SK-N-SH treated with all-trans-retinoic acid at 6 μM for 48 hours (cell line): ENCODE measurements around the gene ACBD6.

Experiments used
- ATAC-seq: fragments of 200-7000 bp; cut with Tn5 transposase; 3 replicates; pipeline ENCODE4 v1.9.1; 2020; ENCODE audit warnings: mild to moderate bottlenecking, moderate library complexity
- ARNTL ChIP-seq: fragments of 450-650 bp; formaldehyde crosslinking; IDR thresholded peaks from 2 replicates; pipeline ENCODE4 v1.5.0; 2020; ENCODE audit warnings: low read depth, mild to moderate bottlenecking, moderate library complexity, borderline replicate concordance
- BACH2 ChIP-seq: fragments of 250-450 bp; sonication (Bioruptor Pico); IDR thresholded peaks from 2 replicates; pipeline ENCODE4 v1.9.0; 2021; ENCODE audit warnings: mild to moderate bottlenecking, borderline replicate concordance
- ESRRG ChIP-seq: fragments of 250-450 bp; sonication (Bioruptor Pico); IDR thresholded peaks from 2 replicates; pipeline ENCODE4 v1.6.1; 2021; ENCODE audit warnings: mild to moderate bottlenecking
- GLIS3 ChIP-seq: fragments of 250-450 bp; sonication (Bioruptor Pico); IDR thresholded peaks from 2 replicates; pipeline ENCODE4 v1.5.0; 2020; ENCODE audit warnings: mild to moderate bottlenecking, moderate library complexity
- ISL1 ChIP-seq: fragments of 250-450 bp; sonication (Bioruptor Pico); IDR thresholded peaks from 2 replicates; pipeline ENCODE4 v2.1.2; 2022; ENCODE audit warnings: mild to moderate bottlenecking, moderate library complexity
- OSR1 ChIP-seq: fragments of 250-450 bp; sonication (Bioruptor Pico); IDR thresholded peaks from 2 replicates; pipeline ENCODE4 v1.8.0; 2022; ENCODE audit warnings: moderate library complexity, mild to moderate bottlenecking, inconsistent platforms
- PPARA ChIP-seq: fragments of 250-450 bp; sonication (Bioruptor Pico); IDR thresholded peaks from 2 replicates; pipeline ENCODE4 v1.5.0; 2020; ENCODE audit warnings: mild to moderate bottlenecking, borderline replicate concordance
- RARB ChIP-seq: fragments of 250-450 bp; sonication (Bioruptor Pico); IDR thresholded peaks from 2 replicates; pipeline ENCODE4 v1.8.0; 2021; ENCODE audit warnings: mild to moderate bottlenecking, moderate library complexity
- SNAI2 ChIP-seq: fragments of 250-450 bp; sonication (Bioruptor Pico); IDR thresholded peaks from 2 replicates; pipeline ENCODE4 v1.5.0; 2020; ENCODE audit warnings: mild to moderate bottlenecking, moderate library complexity
- TCF4 ChIP-seq: fragments of 250-450 bp; sonication (Bioruptor Pico); IDR thresholded peaks from 2 replicates; pipeline ENCODE4 v1.8.0; 2021; ENCODE audit warnings: mild to moderate bottlenecking, moderate library complexity, borderline replicate concordance
- TOX ChIP-seq: fragments of 250-450 bp; sonication (Bioruptor Pico); IDR thresholded peaks from 2 replicates; pipeline ENCODE4 v1.8.0; 2021; ENCODE audit warnings: mild to moderate bottlenecking, moderate library complexity, borderline replicate concordance
- ZC3H10 ChIP-seq: fragments of 250-450 bp; sonication (Bioruptor Pico); IDR thresholded peaks from 2 replicates; pipeline ENCODE4 v1.5.1; 2021; ENCODE audit warnings: mild to moderate bottlenecking, moderate library complexity
- ZFP3 ChIP-seq: fragments of 250-450 bp; sonication (Bioruptor Pico); IDR thresholded peaks from 2 replicates; pipeline ENCODE4 v1.5.0; 2020; ENCODE audit warnings: mild to moderate bottlenecking, moderate library complexity
- ZNF565 ChIP-seq: fragments of 450-650 bp; formaldehyde crosslinking; conservative IDR thresholded peaks from 2 replicates; pipeline ENCODE4 v1.5.0; 2020; ENCODE audit warnings: low read depth, mild to moderate bottlenecking, moderate library complexity
- ZNF70 ChIP-seq: fragments of 450-650 bp; formaldehyde crosslinking; IDR thresholded peaks from 2 replicates; pipeline ENCODE4 v1.5.0; 2020; ENCODE audit warnings: mild to moderate bottlenecking, moderate library complexity
- TF ChIP-seq, protein P1 (sequence below): fragments of 250-450 bp; sonication (Bioruptor Pico); IDR thresholded peaks from 2 replicates; pipeline ENCODE4 v1.8.0; 2020; ENCODE audit warnings: mild to moderate bottlenecking, moderate library complexity, borderline replicate concordance
- TF ChIP-seq, protein P2 (sequence below): fragments of 250-450 bp; sonication (Bioruptor Pico); IDR thresholded peaks from 2 replicates; pipeline ENCODE4 v1.5.0; 2020; ENCODE audit warnings: mild to moderate bottlenecking, moderate library complexity
- TF ChIP-seq, protein P3 (sequence below): fragments of 250-450 bp; sonication (Bioruptor Pico); IDR thresholded peaks from 2 replicates; pipeline ENCODE4 v1.8.0; 2021; ENCODE audit warnings: low read depth, mild to moderate bottlenecking, moderate library complexity, borderline replicate concordance
- TF ChIP-seq, protein P4 (sequence below): fragments of 250-450 bp; sonication (Bioruptor Pico); IDR thresholded peaks from 2 replicates; pipeline ENCODE4 v1.5.1; 2020; ENCODE audit warnings: low read depth, mild to moderate bottlenecking, moderate library complexity
- TF ChIP-seq, protein P5 (sequence below): fragments of 250-450 bp; sonication (Bioruptor Pico); IDR thresholded peaks from 2 replicates; pipeline ENCODE4 v1.5.1; 2021; ENCODE audit warnings: mild to moderate bottlenecking, moderate library complexity

ACBD6 gene

DNA sequence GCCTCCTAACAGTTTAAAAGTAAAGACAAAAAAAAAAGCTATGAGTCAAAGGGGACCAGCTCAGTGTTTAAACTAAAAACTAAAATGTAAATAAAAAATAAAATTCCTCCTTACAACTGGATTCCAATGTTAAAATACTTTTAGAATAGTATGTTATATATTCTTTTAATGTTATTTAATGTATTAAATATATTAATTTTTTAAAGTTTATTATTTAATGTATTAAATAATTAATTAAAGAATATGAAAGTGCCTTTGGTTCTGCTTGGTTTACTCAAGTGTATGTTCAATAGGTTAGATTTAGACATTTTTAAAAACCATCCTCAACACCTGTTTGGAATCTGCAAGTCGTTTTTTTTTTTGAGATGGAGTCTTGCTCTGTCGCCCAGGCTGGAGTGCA is 13.1 kb downstream of the ACBD6 start:
- no peak for ATAC-seq
- TF ChIP-seq ZC3H10 (CRISPR knock-in tag) (no peak), TOX (CRISPR knock-in tag) (no peak)

DNA sequence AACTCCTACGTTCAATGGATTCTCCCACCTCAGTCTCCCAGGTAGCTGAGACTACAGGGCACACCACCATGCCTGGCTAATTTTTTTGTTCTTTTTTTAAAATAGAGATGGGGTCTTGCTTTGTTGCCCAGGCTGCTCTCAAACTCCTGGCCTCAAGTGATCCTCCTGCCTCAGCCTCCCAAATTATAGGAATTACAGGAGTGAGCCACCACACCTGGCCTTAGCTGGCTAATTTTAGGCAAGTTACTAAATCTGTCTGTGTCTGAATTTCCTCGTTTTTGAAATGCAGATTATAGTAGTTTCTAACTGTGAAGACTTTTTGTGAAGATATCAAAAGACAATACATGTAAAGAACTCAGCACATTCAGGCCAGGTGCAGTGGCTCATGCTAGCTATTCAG is 13.7 kb downstream of the ACBD6 start:
- no peak for TF ChIP-seq PPARA (CRISPR knock-in tag)
- TF ChIP-seq BACH2 (CRISPR knock-in tag) = no peak
- no peak for TF ChIP-seq OSR1 (CRISPR knock-in tag)
- TF ChIP-seq TCF4 = no peak
- TF ChIP-seq ZFP3 (CRISPR knock-in tag) = no peak
- ATAC-seq = no peak

DNA sequence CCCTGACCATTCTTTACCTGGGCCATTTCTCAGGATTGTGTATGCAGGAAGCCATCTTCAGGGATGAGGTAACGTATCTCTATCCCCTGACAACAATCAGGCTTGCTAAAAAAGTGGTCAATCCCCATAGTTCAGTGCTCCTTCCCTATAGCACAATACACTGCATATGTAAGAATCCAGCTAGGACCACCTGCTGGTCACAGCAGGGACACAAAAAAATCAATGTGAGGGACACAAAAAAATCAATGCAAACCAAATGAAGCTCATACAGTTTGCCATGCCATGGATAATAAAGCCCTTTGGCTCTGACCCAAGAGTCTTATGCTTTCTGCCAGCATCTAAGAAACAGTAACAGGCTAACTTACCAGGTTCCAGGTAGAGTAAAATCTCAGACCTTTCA is 16.3 kb downstream of the ACBD6 start:
- no peak for ATAC-seq
- TF ChIP-seq, protein P1, sequence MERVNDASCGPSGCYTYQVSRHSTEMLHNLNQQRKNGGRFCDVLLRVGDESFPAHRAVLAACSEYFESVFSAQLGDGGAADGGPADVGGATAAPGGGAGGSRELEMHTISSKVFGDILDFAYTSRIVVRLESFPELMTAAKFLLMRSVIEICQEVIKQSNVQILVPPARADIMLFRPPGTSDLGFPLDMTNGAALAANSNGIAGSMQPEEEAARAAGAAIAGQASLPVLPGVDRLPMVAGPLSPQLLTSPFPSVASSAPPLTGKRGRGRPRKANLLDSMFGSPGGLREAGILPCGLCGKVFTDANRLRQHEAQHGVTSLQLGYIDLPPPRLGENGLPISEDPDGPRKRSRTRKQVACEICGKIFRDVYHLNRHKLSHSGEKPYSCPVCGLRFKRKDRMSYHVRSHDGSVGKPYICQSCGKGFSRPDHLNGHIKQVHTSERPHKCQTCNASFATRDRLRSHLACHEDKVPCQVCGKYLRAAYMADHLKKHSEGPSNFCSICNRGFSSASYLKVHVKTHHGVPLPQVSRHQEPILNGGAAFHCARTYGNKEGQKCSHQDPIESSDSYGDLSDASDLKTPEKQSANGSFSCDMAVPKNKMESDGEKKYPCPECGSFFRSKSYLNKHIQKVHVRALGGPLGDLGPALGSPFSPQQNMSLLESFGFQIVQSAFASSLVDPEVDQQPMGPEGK = no peak
- TF ChIP-seq SNAI2 (CRISPR knock-in tag) (no peak), ARNTL (CRISPR knock-in tag) (no peak), BACH2 (CRISPR knock-in tag) (no peak), ZNF565 (CRISPR knock-in tag) (no peak), ZFP3 (CRISPR knock-in tag) (no peak), ESRRG (CRISPR knock-in tag) (no peak), GLIS3 (no peak), RARB (no peak), OSR1 (CRISPR knock-in tag) (no peak), TCF4 (no peak), ISL1 (CRISPR knock-in tag) (no peak), ZC3H10 (CRISPR knock-in tag) (no peak), TOX (CRISPR knock-in tag) (no peak), ZNF70 (no peak), PPARA (CRISPR knock-in tag) (no peak)
- TF ChIP-seq, protein P2, sequence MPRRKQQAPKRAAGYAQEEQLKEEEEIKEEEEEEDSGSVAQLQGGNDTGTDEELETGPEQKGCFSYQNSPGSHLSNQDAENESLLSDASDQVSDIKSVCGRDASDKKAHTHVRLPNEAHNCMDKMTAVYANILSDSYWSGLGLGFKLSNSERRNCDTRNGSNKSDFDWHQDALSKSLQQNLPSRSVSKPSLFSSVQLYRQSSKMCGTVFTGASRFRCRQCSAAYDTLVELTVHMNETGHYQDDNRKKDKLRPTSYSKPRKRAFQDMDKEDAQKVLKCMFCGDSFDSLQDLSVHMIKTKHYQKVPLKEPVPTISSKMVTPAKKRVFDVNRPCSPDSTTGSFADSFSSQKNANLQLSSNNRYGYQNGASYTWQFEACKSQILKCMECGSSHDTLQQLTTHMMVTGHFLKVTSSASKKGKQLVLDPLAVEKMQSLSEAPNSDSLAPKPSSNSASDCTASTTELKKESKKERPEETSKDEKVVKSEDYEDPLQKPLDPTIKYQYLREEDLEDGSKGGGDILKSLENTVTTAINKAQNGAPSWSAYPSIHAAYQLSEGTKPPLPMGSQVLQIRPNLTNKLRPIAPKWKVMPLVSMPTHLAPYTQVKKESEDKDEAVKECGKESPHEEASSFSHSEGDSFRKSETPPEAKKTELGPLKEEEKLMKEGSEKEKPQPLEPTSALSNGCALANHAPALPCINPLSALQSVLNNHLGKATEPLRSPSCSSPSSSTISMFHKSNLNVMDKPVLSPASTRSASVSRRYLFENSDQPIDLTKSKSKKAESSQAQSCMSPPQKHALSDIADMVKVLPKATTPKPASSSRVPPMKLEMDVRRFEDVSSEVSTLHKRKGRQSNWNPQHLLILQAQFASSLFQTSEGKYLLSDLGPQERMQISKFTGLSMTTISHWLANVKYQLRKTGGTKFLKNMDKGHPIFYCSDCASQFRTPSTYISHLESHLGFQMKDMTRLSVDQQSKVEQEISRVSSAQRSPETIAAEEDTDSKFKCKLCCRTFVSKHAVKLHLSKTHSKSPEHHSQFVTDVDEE (CRISPR knock-in tag) = no peak
- TF ChIP-seq, protein P3, sequence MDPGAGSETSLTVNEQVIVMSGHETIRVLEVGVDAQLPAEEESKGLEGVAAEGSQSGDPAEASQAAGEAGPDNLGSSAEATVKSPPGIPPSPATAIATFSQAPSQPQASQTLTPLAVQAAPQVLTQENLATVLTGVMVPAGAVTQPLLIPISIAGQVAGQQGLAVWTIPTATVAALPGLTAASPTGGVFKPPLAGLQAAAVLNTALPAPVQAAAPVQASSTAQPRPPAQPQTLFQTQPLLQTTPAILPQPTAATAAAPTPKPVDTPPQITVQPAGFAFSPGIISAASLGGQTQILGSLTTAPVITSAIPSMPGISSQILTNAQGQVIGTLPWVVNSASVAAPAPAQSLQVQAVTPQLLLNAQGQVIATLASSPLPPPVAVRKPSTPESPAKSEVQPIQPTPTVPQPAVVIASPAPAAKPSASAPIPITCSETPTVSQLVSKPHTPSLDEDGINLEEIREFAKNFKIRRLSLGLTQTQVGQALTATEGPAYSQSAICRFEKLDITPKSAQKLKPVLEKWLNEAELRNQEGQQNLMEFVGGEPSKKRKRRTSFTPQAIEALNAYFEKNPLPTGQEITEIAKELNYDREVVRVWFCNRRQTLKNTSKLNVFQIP (CRISPR knock-in tag) = no peak
- TF ChIP-seq, protein P4, sequence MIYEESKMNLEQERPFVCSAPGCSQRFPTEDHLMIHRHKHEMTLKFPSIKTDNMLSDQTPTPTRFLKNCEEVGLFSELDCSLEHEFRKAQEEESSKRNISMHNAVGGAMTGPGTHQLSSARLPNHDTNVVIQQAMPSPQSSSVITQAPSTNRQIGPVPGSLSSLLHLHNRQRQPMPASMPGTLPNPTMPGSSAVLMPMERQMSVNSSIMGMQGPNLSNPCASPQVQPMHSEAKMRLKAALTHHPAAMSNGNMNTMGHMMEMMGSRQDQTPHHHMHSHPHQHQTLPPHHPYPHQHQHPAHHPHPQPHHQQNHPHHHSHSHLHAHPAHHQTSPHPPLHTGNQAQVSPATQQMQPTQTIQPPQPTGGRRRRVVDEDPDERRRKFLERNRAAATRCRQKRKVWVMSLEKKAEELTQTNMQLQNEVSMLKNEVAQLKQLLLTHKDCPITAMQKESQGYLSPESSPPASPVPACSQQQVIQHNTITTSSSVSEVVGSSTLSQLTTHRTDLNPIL = no peak

DNA sequence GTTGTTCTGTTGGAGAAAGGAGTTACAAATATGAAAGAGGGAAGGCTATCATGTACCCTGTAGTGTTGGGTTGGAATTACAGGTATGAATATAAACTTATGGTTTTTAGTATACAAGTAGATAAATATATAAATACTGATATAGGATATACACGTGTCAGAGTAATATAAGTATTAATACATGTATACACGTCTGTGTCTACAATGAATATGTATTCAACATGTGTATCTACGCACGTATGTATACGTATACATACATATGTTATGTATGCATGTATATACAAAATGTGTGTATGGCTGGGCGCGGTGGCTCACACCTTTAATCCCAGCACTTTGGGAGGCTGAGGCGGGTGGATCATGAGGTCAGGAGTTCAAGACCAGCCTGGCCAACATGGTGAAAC is 17.9 kb downstream of the ACBD6 start:
- no peak for ATAC-seq
- TF ChIP-seq, protein P1 = no peak
- TF ChIP-seq, protein P5, sequence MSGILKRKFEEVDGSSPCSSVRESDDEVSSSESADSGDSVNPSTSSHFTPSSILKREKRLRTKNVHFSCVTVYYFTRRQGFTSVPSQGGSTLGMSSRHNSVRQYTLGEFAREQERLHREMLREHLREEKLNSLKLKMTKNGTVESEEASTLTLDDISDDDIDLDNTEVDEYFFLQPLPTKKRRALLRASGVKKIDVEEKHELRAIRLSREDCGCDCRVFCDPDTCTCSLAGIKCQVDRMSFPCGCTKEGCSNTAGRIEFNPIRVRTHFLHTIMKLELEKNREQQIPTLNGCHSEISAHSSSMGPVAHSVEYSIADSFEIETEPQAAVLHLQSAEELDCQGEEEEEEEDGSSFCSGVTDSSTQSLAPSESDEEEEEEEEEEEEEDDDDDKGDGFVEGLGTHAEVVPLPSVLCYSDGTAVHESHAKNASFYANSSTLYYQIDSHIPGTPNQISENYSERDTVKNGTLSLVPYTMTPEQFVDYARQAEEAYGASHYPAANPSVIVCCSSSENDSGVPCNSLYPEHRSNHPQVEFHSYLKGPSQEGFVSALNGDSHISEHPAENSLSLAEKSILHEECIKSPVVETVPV = no peak
- TF ChIP-seq ARNTL (CRISPR knock-in tag) (no peak), BACH2 (CRISPR knock-in tag) (no peak), ZNF565 (CRISPR knock-in tag) (no peak), ZFP3 (CRISPR knock-in tag) (no peak)
